ENCODE results near the gene NRCAM.

The NRCAM gene

DNA sequence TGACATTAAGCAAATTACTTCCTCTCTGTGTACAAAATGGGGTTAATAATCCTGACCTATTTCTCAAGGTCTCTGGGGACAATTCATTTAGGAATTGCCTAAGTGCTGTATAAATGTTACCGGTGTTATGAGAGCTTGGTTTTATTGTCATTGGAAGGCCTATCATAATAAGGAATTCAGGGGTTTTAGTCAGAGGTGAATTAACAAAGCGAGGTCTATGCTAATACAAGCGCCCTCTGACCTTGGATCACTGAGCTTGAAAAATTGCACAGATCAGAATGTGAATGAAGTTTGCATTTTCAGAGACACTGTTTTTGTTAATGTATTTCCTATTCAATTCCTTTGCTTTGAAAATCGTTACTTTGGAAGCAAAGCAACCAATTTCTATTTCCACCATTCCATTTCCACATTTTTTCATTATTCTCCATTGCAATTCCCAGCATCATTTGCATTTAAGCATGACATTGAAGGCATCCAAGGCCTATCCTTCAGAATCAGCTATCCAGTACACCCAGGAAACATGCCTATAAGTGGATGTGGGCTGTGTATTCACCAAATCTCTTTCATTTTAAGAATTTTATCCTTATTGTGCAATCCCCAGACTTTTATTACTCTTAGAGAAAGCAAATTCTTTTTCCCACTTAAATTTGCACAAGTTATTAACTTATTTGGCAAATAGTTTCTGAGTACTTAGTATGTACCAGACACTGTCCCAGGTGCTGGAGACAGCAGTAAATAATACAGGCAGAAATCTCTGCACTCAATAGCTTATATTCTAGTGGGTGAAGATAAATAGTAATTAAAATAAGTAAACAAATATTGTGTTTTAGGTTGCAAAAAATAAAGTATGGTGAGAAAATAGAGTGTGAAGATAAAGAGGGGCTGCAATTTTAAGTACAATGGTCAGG, 133.1 kb downstream of the NRCAM start:
- TF ChIP-seq, protein P1, sequence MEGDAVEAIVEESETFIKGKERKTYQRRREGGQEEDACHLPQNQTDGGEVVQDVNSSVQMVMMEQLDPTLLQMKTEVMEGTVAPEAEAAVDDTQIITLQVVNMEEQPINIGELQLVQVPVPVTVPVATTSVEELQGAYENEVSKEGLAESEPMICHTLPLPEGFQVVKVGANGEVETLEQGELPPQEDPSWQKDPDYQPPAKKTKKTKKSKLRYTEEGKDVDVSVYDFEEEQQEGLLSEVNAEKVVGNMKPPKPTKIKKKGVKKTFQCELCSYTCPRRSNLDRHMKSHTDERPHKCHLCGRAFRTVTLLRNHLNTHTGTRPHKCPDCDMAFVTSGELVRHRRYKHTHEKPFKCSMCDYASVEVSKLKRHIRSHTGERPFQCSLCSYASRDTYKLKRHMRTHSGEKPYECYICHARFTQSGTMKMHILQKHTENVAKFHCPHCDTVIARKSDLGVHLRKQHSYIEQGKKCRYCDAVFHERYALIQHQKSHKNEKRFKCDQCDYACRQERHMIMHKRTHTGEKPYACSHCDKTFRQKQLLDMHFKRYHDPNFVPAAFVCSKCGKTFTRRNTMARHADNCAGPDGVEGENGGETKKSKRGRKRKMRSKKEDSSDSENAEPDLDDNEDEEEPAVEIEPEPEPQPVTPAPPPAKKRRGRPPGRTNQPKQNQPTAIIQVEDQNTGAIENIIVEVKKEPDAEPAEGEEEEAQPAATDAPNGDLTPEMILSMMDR (IDR thresholded peaks at IDR 0.05; ENCODE audit: low read depth, low read length): no peak
- DNase-seq (ENCODE audit: low read depth, low spot score): no peak
- in situ Hi-C loops (cut with HindIII; ENCODE audit: low sequenced_read_pairs): no loop called here
- no peak overlapping the region for H3K4me3 ChIP-seq (ENCODE audit: low read depth, low read length)

DNA sequence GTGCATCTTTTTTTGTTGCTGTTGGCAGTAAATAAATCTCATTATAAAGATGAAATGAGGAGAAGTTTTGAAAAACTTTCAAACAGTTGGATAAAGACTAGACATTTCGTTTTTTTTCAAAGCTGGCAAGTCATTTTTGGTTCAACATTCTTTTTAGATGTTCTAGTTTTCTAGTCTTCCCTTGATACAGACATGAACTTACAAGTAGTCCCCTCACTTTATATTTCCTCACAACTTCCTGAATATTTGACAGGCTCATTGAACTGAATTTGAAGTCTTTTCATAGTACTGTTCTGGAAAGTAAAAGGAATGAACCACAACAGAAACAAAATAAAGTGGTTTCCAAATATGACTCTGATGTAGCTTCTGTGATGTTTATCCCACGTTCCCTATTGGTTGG, 134.2 kb downstream of the NRCAM start:
- no peak for DNase-seq (ENCODE audit: low read depth, low spot score)
- no peak overlapping the region for H3K4me3 ChIP-seq (ENCODE audit: low read depth, low read length)
- in situ Hi-C loops (cut with HindIII; ENCODE audit: low sequenced_read_pairs): no loop called here
- TF ChIP-seq, protein P1 (IDR thresholded peaks at IDR 0.05; ENCODE audit: low read depth, low read length): no peak

DNA sequence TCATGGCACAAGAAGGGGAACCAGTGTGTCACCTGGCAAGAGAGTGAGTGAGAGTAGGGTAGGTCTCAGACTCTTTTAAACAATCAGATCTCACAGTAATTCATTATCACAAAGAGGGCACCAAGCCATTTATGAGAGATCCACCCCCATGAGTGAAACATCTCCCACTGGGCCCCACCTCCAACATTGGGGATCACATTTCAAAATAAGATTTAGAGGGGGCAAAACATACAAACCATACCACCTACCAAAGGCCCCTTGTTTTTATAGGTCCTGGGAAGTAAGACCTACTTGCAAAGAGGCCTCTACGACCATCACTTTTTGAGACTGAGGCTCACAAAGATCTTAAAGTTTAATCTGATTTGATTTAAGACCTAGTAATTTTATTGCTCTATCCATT, 134.9 kb downstream of the NRCAM start:
- H3K4me3 ChIP-seq (ENCODE audit: low read depth, low read length): no peak overlapping the region
- DNase-seq (ENCODE audit: low read depth, low spot score): no peak
- TF ChIP-seq, protein P1 (IDR thresholded peaks at IDR 0.05; ENCODE audit: low read depth, low read length): no peak
- in situ Hi-C loops (cut with HindIII; ENCODE audit: low sequenced_read_pairs): no loop called here

DNA sequence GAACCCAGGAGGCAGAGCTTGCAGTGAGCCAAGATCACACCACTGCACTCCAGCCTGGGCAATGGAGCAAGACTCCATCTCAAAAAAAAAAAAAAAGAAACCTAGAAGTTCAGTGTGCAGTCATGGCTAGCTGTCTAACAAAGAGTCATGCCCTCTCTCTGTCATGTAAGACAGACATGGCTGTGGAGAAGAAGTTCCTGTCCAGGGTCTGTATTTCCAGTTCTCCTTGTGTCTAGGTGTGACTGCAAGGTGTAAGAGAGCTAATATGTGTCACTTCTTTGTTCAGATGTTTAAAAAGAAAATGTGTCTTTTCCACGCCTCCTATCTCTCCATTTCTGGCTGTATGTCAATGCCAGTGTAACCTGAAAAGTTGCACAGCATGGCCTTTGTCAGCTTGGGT, 139.5 kb downstream of the NRCAM start:
- no peak overlapping the region for H3K4me3 ChIP-seq (ENCODE audit: low read depth, low read length)
- TF ChIP-seq, protein P1 (IDR thresholded peaks at IDR 0.05; ENCODE audit: low read depth, low read length): no peak
- DNase-seq (ENCODE audit: low read depth, low spot score): no peak
- in situ Hi-C loops (cut with HindIII; ENCODE audit: low sequenced_read_pairs): no loop called here

DNA sequence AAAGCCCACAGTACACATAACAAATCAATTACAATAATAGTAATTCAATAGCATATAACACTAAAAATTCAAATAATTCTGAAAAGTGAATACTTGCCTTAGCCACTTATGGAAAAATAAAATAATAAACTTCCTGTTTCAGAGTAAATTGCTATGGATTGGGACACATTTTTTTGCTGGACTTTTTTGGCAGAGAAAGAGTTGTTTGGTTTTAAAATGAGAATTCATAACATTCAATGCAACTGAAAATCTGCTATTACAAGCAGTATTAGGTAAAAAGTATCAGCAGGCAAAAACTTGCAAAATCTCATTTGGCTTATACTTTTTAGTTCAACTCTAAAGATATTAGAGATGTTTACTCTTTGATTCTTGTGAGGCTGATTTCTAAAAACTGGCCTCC, 141.7 kb downstream of the NRCAM start:
- TF ChIP-seq, protein P1 (IDR thresholded peaks at IDR 0.05; ENCODE audit: low read depth, low read length): no peak
- no peak overlapping the region for H3K4me3 ChIP-seq (ENCODE audit: low read depth, low read length)
- DNase-seq (ENCODE audit: low read depth, low spot score): no peak
- in situ Hi-C loops (cut with HindIII; ENCODE audit: low sequenced_read_pairs): no loop called here

DNA sequence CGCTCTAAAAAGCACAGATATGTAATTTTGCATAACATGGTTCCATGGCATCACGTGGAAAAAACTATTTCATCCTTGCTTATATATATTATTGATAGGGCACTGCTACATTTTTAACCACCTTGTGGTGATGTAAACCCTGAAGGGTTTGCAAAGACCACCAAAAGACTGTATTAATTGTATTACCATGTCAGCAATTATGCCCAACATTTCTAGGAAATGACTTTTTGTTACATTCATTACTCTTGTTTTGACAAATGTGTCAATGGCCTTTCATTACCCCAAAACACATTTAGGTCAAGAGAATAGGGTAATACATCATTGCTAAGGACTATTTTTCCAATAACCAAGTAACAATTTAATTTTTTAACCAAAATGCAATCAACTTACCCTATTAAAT, 142.2 kb downstream of the NRCAM start:
- no peak overlapping the region for H3K4me3 ChIP-seq (ENCODE audit: low read depth, low read length)
- DNase-seq (ENCODE audit: low read depth, low spot score): no peak
- TF ChIP-seq, protein P1 (IDR thresholded peaks at IDR 0.05; ENCODE audit: low read depth, low read length): no peak
- in situ Hi-C loops (cut with HindIII; ENCODE audit: low sequenced_read_pairs): no loop called here
